ENCODE results near the gene DMRTC2.

Gene DMRTC2

GRCh38 chr19:41848666-41849065 lies 3.8 kb downstream of the DMRTC2 start:
- no peak for DNase-seq

GRCh38 chr19:41849067-41849466 lies 4.2 kb downstream of the DMRTC2 start:
- DNase-seq, result no peak

DNA sequence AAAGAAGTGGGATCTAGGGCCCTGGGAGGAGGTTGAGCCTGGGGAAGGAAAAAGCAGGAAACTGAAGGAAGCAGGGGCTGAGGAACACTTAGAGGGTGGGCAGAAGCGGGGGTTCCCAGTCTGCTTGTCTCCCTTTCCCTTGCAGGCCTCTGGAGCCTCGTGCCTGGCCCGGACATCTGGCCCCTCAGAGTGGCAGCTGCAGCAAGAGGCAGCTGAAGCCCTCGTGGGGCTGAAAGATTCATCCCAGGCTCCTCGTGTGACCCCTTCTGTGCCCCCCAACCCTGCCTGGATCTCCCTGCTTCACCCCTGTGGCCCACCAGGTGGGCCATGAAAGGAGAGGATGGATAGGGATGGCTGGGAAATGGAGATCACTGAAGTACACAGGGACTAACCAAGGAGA lies 5.5 kb downstream of the DMRTC2 start:
- no peak for DNase-seq

DNA sequence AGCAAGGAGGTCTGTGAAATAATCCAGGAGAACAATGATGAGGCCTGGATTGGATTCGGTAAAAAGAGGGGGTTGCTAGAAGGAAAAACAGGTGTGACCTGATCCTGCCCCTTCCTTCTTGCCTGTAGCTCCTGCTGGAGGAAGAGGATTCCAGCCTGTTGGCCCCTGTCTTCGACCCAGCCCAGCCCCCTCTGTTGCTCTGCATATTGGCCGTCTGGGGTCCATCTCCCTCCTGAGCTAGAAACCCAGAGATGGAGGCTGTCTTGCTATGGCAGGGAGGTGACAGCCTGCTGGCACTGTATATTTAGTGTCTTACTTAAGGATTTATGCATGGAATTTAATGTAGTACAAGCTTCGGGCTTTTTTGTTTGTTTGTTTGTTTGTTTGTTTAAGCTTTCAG lies 6.6 kb downstream of the DMRTC2 start:
- DNase-seq, result no peak

DNA sequence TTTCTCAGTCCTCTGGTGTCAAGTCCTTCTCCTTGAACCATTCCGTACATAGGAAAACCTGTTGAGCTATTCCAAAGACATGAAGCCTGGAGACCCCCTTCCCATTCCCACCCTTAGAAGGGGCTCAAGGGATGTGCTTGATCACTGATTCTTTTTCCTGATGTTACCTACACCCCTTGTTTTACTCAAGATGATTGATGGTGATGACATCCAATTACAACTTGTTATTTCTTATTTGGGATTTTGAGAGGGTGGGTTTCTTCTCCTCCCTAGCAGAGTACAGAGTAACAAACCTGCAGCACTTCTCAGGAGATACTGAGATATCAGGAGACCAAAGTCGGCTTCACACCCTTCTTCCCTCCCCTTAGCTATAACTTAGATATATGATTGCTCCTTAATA lies 8.5 kb downstream of the DMRTC2 start:
- no peak for DNase-seq

DNA sequence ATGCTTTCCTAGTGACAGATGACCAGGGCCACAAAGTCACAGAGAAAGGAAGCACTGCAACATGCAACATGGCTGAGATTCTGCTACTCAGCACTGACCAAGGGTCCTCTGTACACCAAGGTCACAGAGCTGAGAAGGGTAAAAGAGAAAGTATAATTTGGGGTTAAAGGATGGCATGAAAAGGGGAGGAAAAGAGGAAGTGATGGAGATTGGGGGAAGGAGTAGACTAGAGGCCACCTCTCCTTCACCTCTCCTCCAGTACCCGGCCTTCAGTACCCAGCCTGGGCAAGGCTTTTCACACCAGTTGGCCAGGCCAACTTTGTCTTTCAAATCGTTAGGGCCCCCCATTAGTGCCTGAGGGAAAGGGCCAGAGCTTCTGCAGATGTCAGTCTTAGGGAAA lies 8.9 kb downstream of the DMRTC2 start:
- no peak for DNase-seq

- no peak for DNase-seq
Observed at GRCh38 chr19:41859213-41859617, 14.4 kb downstream of the DMRTC2 start.

GRCh38 chr19:41859618-41860418 lies 15.0 kb downstream of the DMRTC2 start, which contains the start of gene RPS19:
RPS19 (plus strand) TSS chr19:41860255; CDS start chr19:41860775, 520 bp downstream.
- peak; percentile 98 for DNase-seq

- DNase-seq, result peak; percentile 56
Observed at GRCh38 chr19:41860419-41861115, 15.7 kb downstream of the DMRTC2 start.

DNA sequence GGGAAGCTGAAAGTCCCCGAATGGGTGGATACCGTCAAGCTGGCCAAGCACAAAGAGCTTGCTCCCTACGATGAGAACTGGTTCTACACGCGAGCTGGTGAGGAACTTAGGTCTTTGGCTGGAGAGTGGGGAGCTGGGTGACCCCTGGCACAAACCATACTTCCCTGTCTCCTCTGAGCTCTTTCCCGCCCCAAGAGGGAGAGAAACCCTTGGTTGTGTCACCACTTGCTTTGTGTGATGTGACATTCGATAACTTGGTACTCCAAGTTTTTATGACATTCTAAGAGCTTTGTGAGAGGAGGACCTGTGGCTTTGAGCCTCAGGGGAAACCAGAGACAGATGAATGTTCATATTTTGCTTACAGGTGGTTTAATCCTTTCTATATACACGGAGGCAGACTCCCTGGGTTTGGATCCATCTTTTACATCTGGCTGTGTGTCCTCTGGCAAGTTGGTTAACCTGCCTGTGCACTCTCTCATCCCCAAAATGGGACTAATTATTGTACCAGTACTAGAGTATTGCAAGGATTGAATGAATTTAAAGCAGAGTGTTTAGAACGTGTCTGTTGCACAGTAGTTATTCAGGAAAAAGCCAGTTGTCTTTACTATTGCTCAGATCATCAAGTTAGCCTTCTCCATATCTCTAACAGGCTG lies 16.4 kb downstream of the DMRTC2 start:
- DNase-seq, result no peak

DNA sequence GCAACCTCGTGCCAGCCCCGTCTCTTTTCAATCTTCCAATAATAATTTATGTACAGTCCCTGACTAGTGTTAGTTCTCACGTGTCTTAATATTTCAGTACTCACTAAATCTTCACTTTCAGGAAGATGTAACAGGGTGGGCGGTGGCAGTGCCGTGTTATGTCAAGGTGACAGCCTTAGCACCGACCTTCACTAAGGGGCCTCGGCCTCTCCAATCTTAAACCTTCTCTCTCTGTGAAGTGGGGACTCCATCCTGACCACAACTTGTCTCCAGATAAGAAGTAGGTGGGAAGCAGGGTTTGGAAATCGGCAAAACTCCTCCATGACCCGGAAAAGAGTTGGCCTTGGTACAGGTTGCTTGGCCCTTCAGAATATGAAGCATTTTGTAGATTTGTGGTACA lies 17.0 kb downstream of the DMRTC2 start:
- DNase-seq, result no peak

DNA sequence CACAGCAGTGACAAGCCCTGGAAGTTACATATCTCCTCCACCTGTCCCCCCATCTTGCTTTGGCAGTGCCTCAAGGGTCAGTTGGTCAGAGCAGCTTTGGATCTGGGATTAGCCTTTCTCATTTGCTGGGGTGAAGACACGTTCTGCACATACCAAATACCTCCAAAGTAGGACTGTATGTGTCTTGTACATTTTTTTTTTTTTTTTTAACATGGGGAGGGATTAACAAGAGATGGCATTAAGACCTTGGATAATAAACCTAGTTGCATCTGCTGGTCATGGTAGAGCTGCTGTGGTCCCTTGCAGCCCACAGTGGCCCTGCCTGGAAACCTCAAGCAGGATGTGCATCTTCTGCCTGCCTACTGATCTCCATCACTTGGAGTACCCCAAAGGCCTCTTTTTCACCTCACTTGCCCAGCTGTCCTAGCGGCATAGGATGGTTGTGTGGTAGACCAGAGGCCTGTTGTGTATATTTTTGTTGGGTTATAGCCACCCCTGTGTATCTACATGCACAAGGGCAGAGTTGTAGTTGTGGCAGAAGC lies 17.7 kb downstream of the DMRTC2 start:
- no peak for DNase-seq

- DNase-seq, result no peak
Observed at GRCh38 chr19:41863209-41863931, 18.5 kb downstream of the DMRTC2 start.

DNA sequence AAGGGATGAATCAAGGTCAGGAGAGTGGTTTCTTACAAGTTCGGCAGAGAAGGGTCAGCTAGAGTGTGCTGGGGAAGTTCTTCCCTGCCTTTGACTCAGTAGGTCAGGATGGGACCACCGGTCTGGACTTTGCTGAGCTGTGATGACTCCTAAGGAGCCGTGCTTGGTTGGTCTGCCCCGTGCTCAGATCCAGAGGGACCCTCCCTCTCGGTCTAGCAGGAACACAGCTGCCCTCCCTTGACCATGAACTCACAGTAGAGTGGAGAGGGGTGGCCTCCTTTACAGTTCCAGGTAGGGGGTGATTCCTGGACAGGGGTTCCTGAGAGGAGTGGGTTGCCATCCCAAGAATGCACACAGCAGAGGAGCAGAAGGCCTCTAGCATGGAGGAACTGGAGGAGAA lies 19.5 kb downstream of the DMRTC2 start:
- DNase-seq, result no peak

DNA sequence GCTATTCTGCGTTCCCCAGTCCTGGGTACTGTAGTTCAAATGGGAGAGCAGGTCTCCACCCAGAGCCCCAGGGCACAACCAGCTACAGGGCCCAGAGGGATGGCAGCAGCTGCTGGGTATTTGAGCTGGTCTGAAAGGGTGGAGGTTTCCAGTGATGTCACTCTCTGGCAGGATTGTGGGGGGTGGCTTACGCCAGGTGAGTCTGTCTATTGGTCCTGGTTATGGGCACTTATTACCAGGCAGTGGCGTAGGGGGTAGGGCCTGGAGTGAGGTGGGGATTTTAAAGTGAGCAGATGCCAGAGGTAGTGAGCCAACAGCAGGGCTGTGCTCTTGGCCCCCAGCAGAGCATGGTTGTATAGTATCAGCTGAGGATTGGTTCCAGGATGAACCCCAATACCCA lies 21.4 kb downstream of the DMRTC2 start:
- no peak for DNase-seq

DNA sequence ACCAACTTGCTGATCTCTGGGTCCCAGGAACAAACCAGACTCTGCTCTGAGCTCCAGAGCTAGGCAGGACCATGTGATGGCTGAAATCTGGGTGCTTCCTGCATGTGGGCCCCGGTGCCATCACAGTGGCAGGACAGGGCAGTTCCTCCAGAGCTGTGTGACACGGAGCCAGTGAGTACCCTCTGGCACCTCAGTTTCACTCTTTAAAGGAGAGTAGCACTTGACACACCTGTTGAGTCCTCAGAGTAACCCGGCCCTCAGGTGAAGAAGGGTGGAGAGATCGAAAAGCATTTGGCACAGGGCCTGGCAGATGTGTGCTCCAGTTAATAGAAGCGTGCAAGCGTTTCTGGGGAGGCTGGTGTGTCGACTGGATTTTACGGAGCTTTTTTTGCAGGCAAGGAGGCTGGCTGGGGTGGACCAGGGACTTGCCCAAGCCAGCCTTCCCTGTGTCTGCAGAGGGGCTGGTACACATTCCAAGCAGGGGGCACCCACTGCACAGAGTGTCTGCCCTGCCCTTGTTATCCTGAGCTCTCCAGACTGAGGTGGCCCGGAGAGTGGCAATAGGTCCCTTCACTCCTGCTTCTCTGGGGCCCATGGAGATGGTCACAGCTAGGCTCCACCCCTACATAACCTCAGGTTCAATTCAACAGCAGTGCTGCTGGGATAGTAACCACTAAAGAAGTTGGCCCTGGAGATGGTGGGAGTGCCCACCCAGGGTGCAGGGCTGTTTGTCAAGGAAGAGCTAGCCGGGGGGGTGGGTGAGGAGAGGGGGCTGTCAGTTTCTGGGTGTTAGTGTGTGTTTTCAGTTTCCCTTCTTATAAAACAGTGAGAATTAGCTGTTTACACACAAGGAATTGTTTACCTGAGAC lies 23.5 kb downstream of the DMRTC2 start:
- DNase-seq, result no peak

- no peak for DNase-seq
Observed at GRCh38 chr19:41868989-41869300, 24.1 kb downstream of the DMRTC2 start.

- DNase-seq, result no peak
Observed at GRCh38 chr19:41869374-41869955, 24.6 kb downstream of the DMRTC2 start.

DNA sequence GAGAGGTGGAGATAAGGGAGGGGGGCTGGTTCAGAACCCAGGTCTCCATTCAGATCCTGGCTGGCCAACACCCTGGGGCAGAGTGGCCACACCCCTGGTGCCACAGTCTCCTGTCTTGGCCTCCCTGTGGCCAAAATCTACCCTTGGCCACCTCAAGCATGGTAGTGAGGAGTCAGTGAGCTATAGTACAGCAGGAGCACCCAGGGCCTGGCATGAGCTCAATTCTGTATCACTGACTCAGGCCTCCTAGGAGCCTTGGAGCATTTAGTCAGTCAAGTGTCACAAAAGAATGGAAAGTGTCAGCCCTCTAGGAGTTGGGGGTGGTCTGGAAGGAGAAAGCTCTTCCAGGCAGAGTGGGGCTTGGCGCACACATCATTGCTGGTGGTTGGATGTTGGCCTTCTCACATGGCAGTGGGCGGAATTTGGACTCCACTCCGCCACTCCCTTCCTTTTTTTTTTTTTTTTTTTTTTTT lies 25.6 kb downstream of the DMRTC2 start:
- no peak for DNase-seq

- peak; percentile 53 for DNase-seq
Observed at GRCh38 chr19:41871573-41872383, 26.9 kb downstream of the DMRTC2 start.

DNA sequence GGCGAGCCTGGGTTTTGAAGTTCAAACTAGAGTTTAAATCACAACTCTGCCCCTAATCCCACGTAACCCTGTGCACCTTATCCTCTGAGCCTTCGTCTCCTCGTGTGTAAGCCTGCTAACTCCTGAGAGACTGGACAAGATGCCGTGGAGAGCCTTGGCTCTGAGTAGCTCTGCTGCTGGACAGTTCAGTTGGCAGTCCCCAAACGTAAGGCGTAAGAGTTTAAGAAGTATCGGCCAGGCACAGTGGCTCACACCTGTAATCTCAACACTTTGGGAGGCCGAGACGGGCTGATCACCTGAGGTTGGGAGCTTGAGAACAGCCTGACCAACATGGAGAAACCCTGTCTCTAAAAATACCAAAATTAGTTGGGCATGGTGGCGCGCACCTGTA lies 27.5 kb downstream of the DMRTC2 start:
- DNase-seq, result no peak
